CD14-positive monocyte (primary cell): ENCODE data around the gene KIF5C. TPM values are rescaled to one million over a fixed set of nuclear protein-coding genes. Genes with fewer than 3 reads are reported as not detected.

ENCODE experiments used
- DNase-seq, 3 donors: peaks; one replicate each; pipeline ENCODE4 v3.0.0-alpha.2; 2011 to 2022
- H2AFZ ChIP-seq: 2 replicates; pipeline ENCODE4 v1.6.0; 2012; ENCODE audit warnings: mild to moderate bottlenecking, low read depth, low read length, inconsistent platforms; ENCODE audit not compliant: insufficient read depth, poor library complexity, severe bottlenecking
- H3K27ac ChIP-seq, 2 donors: 1 replicate in 1 of 2; 2 replicates in 1 of 2; pipeline ENCODE4 v1.5.1; 2012 to 2013; ENCODE audit warnings: low read length in 2 of 2, control low read depth in 1 of 2, inconsistent platforms in 1 of 2, low read depth in 1 of 2, mild to moderate bottlenecking in 1 of 2
- H3K27me3 ChIP-seq, 2 donors: one replicate each; pipeline versions ENCODE4 v1.6.0 to v1.6.1; 2011 to 2013; ENCODE audit warnings: low read length in 2 of 2; ENCODE audit not compliant: control insufficient read depth in 2 of 2, insufficient read depth in 2 of 2
- H3K36me3 ChIP-seq, 2 donors: replicated peaks in 1 of 2; 1 replicate in 1 of 2; 2 replicates in 1 of 2; pipeline versions ENCODE4 v1.5.1 to v1.6.1; 2012 to 2013; ENCODE audit warnings: low read length in 2 of 2, control low read depth in 1 of 2, inconsistent platforms in 1 of 2, mild to moderate bottlenecking in 1 of 2; ENCODE audit not compliant: insufficient read depth in 2 of 2, control insufficient read depth in 1 of 2
- H3K4me1 ChIP-seq, 2 donors: 1 replicate in 1 of 2; 2 replicates in 1 of 2; pipeline versions ENCODE4 v1.5.1 to v1.6.1; 2012 to 2013; ENCODE audit warnings: low read length in 2 of 2, control low read depth in 1 of 2, inconsistent platforms in 1 of 2, mild to moderate bottlenecking in 1 of 2, moderate library complexity in 1 of 2; ENCODE audit not compliant: insufficient read depth in 2 of 2, control insufficient read depth in 1 of 2
- H3K4me2 ChIP-seq: replicated peaks from 2 replicates; pipeline ENCODE3; 2012; ENCODE audit warnings: low read length, moderate library complexity, mild to moderate bottlenecking; ENCODE audit not compliant: poor library complexity, severe bottlenecking; ENCODE audit errors: extremely low read depth
- H3K4me3 ChIP-seq, 3 experiments: fragments of 200-600 bp in 1 of 3; sonication (generic) in 1 of 3; replicated peaks in 1 of 3; 1 replicate in 2 of 3; 2 replicates in 1 of 3; pipeline ENCODE4 v1.5.1; 2011 to 2013; ENCODE audit warnings: low read length in 3 of 3, mild to moderate bottlenecking in 3 of 3, control low read depth in 2 of 3, low read depth in 2 of 3, inconsistent platforms in 1 of 3, moderate library complexity in 1 of 3
- H3K79me2 ChIP-seq: 2 replicates; pipeline ENCODE4 v1.6.0; 2012; ENCODE audit warnings: mild to moderate bottlenecking, control low read depth, inconsistent platforms, low read length, moderate library complexity; ENCODE audit not compliant: insufficient read depth
- H3K9ac ChIP-seq: 2 replicates; pipeline ENCODE4 v1.6.0; 2017; ENCODE audit warnings: low read length, mild to moderate bottlenecking; ENCODE audit not compliant: insufficient read depth, poor library complexity, severe bottlenecking
- H3K9me3 ChIP-seq, 2 donors: replicated peaks in 1 of 2; 1 replicate in 1 of 2; 2 replicates in 1 of 2; pipeline versions ENCODE4 v1.5.1 to v1.6.1; 2012 to 2013; ENCODE audit warnings: low read length in 2 of 2, control low read depth in 1 of 2; ENCODE audit not compliant: control insufficient read depth in 1 of 2, insufficient read depth in 1 of 2
- H4K20me1 ChIP-seq: 2 replicates; pipeline ENCODE4 v1.6.0; 2012; ENCODE audit warnings: mild to moderate bottlenecking, low read length, control low read depth, moderate library complexity; ENCODE audit not compliant: insufficient read depth
- H3K27ac Mint-ChIP-seq, 7 donors: one replicate each; pipeline ENCODE4 v1.8.0; 2020; ENCODE audit warnings: mild to moderate bottlenecking in 7 of 7, mixed read lengths in 7 of 7, moderate library complexity in 6 of 7, inconsistent platforms in 2 of 7
- H3K27me3 Mint-ChIP-seq, 3 donors: one replicate each; pipeline ENCODE4 v1.8.0; 2021 to 2022; ENCODE audit warnings: low read depth in 3 of 3, mild to moderate bottlenecking in 3 of 3, mixed read lengths in 3 of 3, moderate library complexity in 3 of 3, inconsistent platforms in 1 of 3
- H3K36me3 Mint-ChIP-seq, 2 donors: one replicate each; pipeline ENCODE4 v1.8.0; 2020; ENCODE audit warnings: mixed read lengths in 2 of 2, inconsistent platforms in 1 of 2, mild to moderate bottlenecking in 1 of 2
- H3K4me1 Mint-ChIP-seq: one replicate; pipeline ENCODE4 v1.8.0; 2020; ENCODE audit warnings: mild to moderate bottlenecking, mixed read lengths
- H3K4me3 Mint-ChIP-seq, 2 donors: one replicate each; pipeline ENCODE4 v1.8.0; 2020; ENCODE audit warnings: mild to moderate bottlenecking in 2 of 2, mixed read lengths in 2 of 2, moderate library complexity in 1 of 2
- H3K9me3 Mint-ChIP-seq, 7 donors: one replicate each; pipeline ENCODE4 v1.8.0; 2020 to 2022; ENCODE audit warnings: mixed read lengths in 7 of 7, mild to moderate bottlenecking in 6 of 7, moderate library complexity in 6 of 7, inconsistent platforms in 2 of 7
- CTCF ChIP-seq: fragments of 200-600 bp; IDR thresholded peaks from one replicate; pipeline ENCODE4 v1.8.0; 2022; ENCODE audit warnings: antibody characterized with exemption, mild to moderate bottlenecking
- WGBS: methylation state at CpG from one replicate; pipeline ENCODE4 v1.1.5; 2013; ENCODE audit warnings: missing lambda C conversion rate; ENCODE audit not compliant: insufficient coverage; 5-methylcytosine and 5-hydroxymethylcytosine counted together
- intact Hi-C, 2 donors: fragments of 100-400 bp; cut with micrococcal nuclease; formaldehyde crosslinking; loops; one replicate each; pipeline versions ENCODE4 v1.15.0 to v1.15.1; 2023
- polyA plus RNA-seq, 3 donors: library from polyadenylated mRNA; depleted of rRNA in 1 of 3; unstranded in 2 of 3; stranded (reverse) in 1 of 3; fragments of 300-500 nt in 2 of 3; fragments of >200 nt in 1 of 3; fragmentation: Illumina TruSeq in 2 of 3; gene quantifications; 1 replicate in 2 of 3; 2 replicates in 1 of 3; pipeline ENCODE4 v1.2.3, GENCODE V29; 2012 to 2021

KIF5C gene
- polyA plus RNA-seq, 3 donors, result 0.04 TPM; not detected in 2

DNA sequence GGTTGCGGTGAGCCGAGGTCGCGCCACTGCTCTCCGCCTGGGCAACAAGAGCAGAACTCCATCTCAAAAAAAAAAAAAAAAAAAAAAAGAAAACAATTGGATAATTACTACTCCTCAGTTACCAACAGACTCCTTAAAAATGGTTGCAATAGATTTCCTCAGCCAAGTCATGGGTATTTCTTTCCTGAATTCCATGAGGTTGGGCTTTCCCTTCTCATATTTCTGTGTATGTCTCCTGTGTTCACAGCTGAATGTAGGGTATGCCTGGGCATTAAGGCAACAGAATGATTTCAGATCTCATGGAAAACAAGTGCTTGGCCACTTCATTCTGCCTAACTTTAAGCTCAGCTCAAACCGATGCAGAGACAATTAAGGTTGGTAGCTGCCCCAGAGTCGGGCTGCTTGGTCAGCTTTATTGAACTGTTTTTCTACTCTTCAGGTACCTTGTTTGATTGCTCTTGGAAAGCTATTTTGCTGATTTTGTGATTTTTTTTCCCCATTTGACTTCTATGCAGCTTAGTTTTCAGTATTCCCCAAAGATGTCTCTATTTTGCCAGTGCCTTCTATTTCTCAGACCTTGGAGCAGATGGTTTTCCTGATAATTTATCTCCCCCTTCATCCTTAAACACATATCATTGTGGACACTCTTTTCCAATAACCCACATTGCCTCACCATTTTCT, 24.8 kb downstream of the KIF5C start:
- H3K79me2 ChIP-seq, result no peaks in the 10 kb centered on the region
- Mint-ChIP-seq H3K36me3 (no peaks in the 10 kb centered on the region), H3K9me3 (peaks cover 0 to 2% (median 0%) of the 10 kb centered on the region in 7 donors), H3K4me1 (no peaks in the 10 kb centered on the region), H3K27me3 (peaks cover 0 to 9% (median 0%) of the 10 kb centered on the region in 3 donors), H3K4me3 (no peak overlapping the region), H3K27ac (no peak overlapping the region)
- H3K4me2 ChIP-seq, result no peak overlapping the region
- H3K4me1 ChIP-seq, result no peaks in the 10 kb centered on the region
- no peak overlapping the region for H3K27ac ChIP-seq
- intact Hi-C loops, result no loop called here
- 97% methylated on average over 6 of the region's 7 CpGs for WGBS
- no peak for DNase-seq
- no peaks in the 10 kb centered on the region for H3K36me3 ChIP-seq
- H3K4me3 ChIP-seq, result no peak overlapping the region
- no peak overlapping the region for H2AFZ ChIP-seq
- H3K9ac ChIP-seq, result no peak overlapping the region
- no peaks in the 10 kb centered on the region for H3K9me3 ChIP-seq
- H4K20me1 ChIP-seq, result no peaks in the 10 kb centered on the region
- no peak for TF ChIP-seq CTCF
- H3K27me3 ChIP-seq, result no peaks in the 10 kb centered on the region

- Histone ChIP-seq H4K20me1 (no peaks in the 10 kb centered on the region), H3K36me3 (no peaks in the 10 kb centered on the region), H3K9ac (no peak overlapping the region), H3K27me3 (no peaks in the 10 kb centered on the region), H3K4me2 (no peak overlapping the region), H3K9me3 (no peaks in the 10 kb centered on the region), H3K4me1 (no peaks in the 10 kb centered on the region), H3K4me3 (no peak overlapping the region), H2AFZ (no peak overlapping the region), H3K27ac (no peak overlapping the region), H3K79me2 (no peaks in the 10 kb centered on the region)
- Mint-ChIP-seq H3K36me3 (no peaks in the 10 kb centered on the region), H3K4me3 (no peak overlapping the region), H3K4me1 (no peaks in the 10 kb centered on the region), H3K27ac (no peak overlapping the region), H3K9me3 (peaks cover 0 to 2% (median 0%) of the 10 kb centered on the region in 7 donors), H3K27me3 (peaks cover 0 to 11% (median 0%) of the 10 kb centered on the region in 3 donors)
- DNase-seq, result no peak
- TF ChIP-seq CTCF, result no peak
- intact Hi-C loops, result no loop called here
- 86% methylated on average over 1 of the region's 2 CpGs for WGBS
These were observed 25.4 kb downstream of the KIF5C start for GRCh38 chr2:148900350-148900837.
